Coronary artery (tissue), 2 donors: ENCODE data around the gene LGALSL.

Source experiments
- DNase-seq: peaks from one replicate; pipeline ENCODE4 v3.0.0-alpha.2; 2017; ENCODE audit warnings: low spot score
- H3K27ac ChIP-seq, 2 donors: fragments of 200-600 bp; sonication (generic); one replicate each; pipeline ENCODE4 v1.5.1; 2016 to 2019
- H3K4me3 ChIP-seq: fragments of 200-600 bp; sonication (generic); 2 replicates; pipeline ENCODE4 v1.5.1; 2016; ENCODE audit warnings: mild to moderate bottlenecking, moderate library complexity
- TF ChIP-seq, protein P1 (sequence below): fragments of 200-600 bp; sonication (generic); IDR thresholded peaks from one replicate; pipeline ENCODE4 v1.5.1; 2019; ENCODE audit warnings: antibody characterized with exemption

The LGALSL gene

DNA sequence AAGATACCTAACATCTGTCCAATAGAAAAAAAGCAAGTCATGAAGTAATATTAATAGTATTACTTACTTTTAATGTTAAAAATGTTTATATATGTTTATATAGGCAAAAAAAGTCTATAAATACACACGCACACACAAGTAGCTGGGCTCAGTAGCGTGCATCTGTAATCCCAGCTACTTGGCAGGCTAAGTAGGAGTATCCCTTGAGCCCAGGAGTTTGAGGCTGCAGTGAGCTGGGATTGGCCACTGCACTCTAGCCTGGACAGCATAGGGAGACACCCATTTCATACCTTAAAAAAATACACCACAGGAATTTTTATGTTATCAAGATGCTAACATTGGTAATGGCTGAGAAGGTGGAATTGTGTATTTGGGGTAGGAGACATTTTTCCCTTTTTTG lies 52.7 kb downstream of the LGALSL start:
- H3K4me3 ChIP-seq: no peak overlapping the region
- TF ChIP-seq, protein P1, sequence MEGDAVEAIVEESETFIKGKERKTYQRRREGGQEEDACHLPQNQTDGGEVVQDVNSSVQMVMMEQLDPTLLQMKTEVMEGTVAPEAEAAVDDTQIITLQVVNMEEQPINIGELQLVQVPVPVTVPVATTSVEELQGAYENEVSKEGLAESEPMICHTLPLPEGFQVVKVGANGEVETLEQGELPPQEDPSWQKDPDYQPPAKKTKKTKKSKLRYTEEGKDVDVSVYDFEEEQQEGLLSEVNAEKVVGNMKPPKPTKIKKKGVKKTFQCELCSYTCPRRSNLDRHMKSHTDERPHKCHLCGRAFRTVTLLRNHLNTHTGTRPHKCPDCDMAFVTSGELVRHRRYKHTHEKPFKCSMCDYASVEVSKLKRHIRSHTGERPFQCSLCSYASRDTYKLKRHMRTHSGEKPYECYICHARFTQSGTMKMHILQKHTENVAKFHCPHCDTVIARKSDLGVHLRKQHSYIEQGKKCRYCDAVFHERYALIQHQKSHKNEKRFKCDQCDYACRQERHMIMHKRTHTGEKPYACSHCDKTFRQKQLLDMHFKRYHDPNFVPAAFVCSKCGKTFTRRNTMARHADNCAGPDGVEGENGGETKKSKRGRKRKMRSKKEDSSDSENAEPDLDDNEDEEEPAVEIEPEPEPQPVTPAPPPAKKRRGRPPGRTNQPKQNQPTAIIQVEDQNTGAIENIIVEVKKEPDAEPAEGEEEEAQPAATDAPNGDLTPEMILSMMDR: no peak
- H3K27ac ChIP-seq: no peak overlapping the region
- DNase-seq: no peak
